Osteoblast (primary cell): ENCODE measurements around the gene MFSD11. TPM values are rescaled to one million over a fixed set of nuclear protein-coding genes. Genes with fewer than 3 reads are reported as not detected.
"Not testable (repeated sequence)": the region's sequence is repeated elsewhere in the genome, so short reads cannot be mapped to it uniquely, and the experiment has no call there.

ENCODE experiments used
- DNase-seq: peaks from one replicate; pipeline ENCODE4 v3.0.0; 2011; ENCODE audit warnings: low spot score, mixed read lengths; ENCODE audit not compliant: insufficient read length; ENCODE audit errors: missing footprints
- H2AFZ ChIP-seq: 2 replicates; pipeline ENCODE4 v1.6.0; 2011; ENCODE audit warnings: mild to moderate bottlenecking, low read length
- H3K27ac ChIP-seq: 2 replicates; pipeline ENCODE4 v1.5.1; 2011; ENCODE audit warnings: mild to moderate bottlenecking, low read depth, low read length, moderate library complexity
- H3K27me3 ChIP-seq: 2 replicates; pipeline ENCODE4 v1.6.0; 2012; ENCODE audit warnings: mild to moderate bottlenecking, control low read depth, inconsistent platforms, low read length, moderate library complexity; ENCODE audit not compliant: insufficient read depth
- H3K36me3 ChIP-seq: 2 replicates; pipeline ENCODE4 v1.5.1; 2011; ENCODE audit warnings: mild to moderate bottlenecking, low read length, control low read depth, moderate library complexity; ENCODE audit not compliant: insufficient read depth
- H3K4me1 ChIP-seq: 2 replicates; pipeline ENCODE4 v1.5.1; 2011; ENCODE audit warnings: mild to moderate bottlenecking, low read length, control low read depth, moderate library complexity; ENCODE audit not compliant: insufficient read depth
- H3K4me2 ChIP-seq: 2 replicates; pipeline ENCODE4 v1.6.0; 2011; ENCODE audit warnings: mild to moderate bottlenecking, low read length; ENCODE audit not compliant: insufficient read depth
- H3K4me3 ChIP-seq: fragments of 200-600 bp; sonication (generic); 3 replicates; pipeline ENCODE4 v1.5.1; 2012; ENCODE audit warnings: mild to moderate bottlenecking, low read length, inconsistent platforms; ENCODE audit not compliant: insufficient read depth
- H3K79me2 ChIP-seq: 2 replicates; pipeline ENCODE4 v1.6.0; 2012; ENCODE audit warnings: mild to moderate bottlenecking, low read length, control low read depth, inconsistent platforms; ENCODE audit not compliant: insufficient read depth
- H3K9me3 ChIP-seq: 2 replicates; pipeline ENCODE4 v1.5.1; 2011; ENCODE audit warnings: low read depth, low read length, control low read depth
- H4K20me1 ChIP-seq: 2 replicates; pipeline ENCODE4 v1.6.0; 2012; ENCODE audit warnings: mild to moderate bottlenecking, low read length, control low read depth; ENCODE audit not compliant: insufficient read depth
- CTCF ChIP-seq: IDR thresholded peaks from 2 replicates; pipeline ENCODE4 v1.5.1; 2011; ENCODE audit warnings: mild to moderate bottlenecking, low read depth, low read length, moderate library complexity; ENCODE audit errors: extremely low read depth
- total RNA-seq: library from RNA; depleted of rRNA; stranded (reverse); fragments of >200 nt; gene quantifications from 2 replicates; pipeline ENCODE4 v1.2.3, GENCODE V29; 2012

MFSD11 gene
- total RNA-seq, 1 donor, result 42.0 TPM

GRCh38 chr17:76812968-76813367 lies 75.0 kb downstream of the MFSD11 start:
- no peaks in the 10 kb centered on the region for H3K79me2 ChIP-seq
- no peak for DNase-seq
- H2AFZ ChIP-seq, result no peak overlapping the region
- H3K36me3 ChIP-seq, result no peaks in the 10 kb centered on the region
- TF ChIP-seq CTCF, result no peak
- H3K9me3 ChIP-seq, result no peaks in the 10 kb centered on the region
- H3K27ac ChIP-seq, result no peak overlapping the region
- no peaks in the 10 kb centered on the region for H3K4me1 ChIP-seq
- H3K4me3 ChIP-seq, result no peak overlapping the region
- no peak overlapping the region for H3K4me2 ChIP-seq
- H3K27me3 ChIP-seq, result peaks cover 8% of the 10 kb centered on the region
- H4K20me1 ChIP-seq, result no peaks in the 10 kb centered on the region

DNA sequence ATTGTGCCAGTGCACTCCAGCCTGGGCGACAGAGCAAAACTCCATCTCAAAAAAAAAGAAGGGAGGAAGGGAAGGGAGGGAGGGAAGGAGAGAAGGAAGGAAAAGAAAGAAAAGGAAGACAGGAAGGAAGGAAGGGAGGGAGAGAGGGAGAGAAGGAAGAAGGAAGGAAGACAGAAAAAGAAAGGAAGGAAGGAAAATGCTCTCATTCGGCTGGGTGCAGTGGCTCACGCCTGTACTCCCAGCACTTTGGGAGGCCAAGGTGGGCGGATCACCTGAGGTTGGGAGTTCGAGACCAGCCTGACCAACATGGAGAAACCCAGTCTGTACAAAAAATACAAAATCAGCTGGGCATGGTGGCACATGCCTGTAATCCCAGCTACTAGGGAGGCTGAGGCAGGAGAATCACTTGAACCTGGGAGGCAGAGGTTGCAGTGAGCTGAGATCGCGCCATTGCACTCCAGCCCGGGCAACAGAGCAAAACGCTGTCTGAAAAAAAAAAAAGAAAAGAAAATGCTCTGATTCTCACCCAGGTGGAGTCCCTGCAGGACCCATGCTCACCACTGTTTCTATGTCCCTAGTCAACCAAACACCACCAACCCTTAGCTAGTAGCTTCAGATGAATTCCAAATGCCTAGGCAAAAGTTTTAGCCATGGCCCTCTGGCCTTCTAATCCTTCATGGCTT lies 78.1 kb downstream of the MFSD11 start:
- not testable (repeated sequence) for H4K20me1 ChIP-seq, H3K4me1 ChIP-seq, H3K79me2 ChIP-seq, H2AFZ ChIP-seq, H3K27ac ChIP-seq, H3K9me3 ChIP-seq, H3K4me2 ChIP-seq, H3K4me3 ChIP-seq, H3K36me3 ChIP-seq, DNase-seq
- H3K27me3 ChIP-seq, result peaks cover 15% of the 10 kb centered on the region

DNA sequence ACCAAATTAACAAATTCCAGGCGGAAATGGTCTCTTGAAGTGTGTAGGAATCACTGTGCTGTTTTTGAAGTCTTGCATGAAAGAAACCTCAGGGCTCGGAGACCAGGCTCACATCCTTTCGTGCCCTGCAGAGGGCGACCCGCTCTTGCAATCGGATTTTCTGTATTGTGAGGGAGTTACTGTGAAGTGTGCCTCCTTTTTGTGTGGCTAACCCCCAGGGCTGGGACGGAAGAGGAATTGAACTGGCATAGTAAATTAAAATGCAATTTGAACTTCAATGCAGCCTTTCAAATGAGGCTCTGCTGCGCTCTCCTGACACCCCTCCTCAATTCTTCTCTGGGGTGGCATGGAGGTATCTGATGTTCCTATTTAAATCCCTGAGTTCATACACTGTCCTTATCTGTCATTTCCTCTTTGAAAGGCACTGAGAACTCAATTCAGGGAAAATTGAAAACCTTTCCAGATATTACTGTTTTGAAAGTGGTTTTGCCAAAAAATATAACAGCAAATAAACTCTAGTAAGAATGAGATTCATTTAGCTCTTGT lies 78.7 kb downstream of the MFSD11 start:
- Histone ChIP-seq H2AFZ (no peak overlapping the region), H3K9me3 (no peaks in the 10 kb centered on the region), H3K4me3 (no peak overlapping the region), H3K4me1 (no peaks in the 10 kb centered on the region), H3K27ac (no peak overlapping the region), H3K36me3 (no peaks in the 10 kb centered on the region), H4K20me1 (no peaks in the 10 kb centered on the region), H3K27me3 (peaks cover 15% of the 10 kb centered on the region), H3K4me2 (no peak overlapping the region), H3K79me2 (no peaks in the 10 kb centered on the region)
- peak; percentile 91 for DNase-seq
- TF ChIP-seq CTCF, result peak; percentile 75

DNA sequence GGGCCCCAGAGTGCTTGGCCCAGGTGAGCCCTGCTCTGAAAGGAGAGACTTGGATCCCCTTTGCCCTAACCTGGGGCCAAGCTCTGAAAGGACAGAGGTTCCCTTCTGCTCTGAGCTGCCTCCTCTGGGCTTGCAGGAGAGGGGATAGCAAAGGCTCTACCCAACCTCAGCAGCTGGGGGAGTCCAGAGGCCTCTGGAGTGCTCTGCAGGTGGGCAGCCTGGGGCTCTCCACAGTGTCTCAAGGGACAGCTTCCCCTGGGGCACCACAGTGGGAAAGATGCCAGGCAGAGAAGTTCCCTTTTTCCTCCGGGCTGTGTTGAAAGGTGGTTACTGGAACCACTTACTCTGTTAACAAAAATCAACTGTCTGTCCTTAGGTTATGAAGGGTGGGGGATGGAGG lies 82.1 kb downstream of the MFSD11 start:
- no peak overlapping the region for H3K4me2 ChIP-seq
- H4K20me1 ChIP-seq, result no peaks in the 10 kb centered on the region
- no peak overlapping the region for H3K4me3 ChIP-seq
- H3K79me2 ChIP-seq, result no peaks in the 10 kb centered on the region
- no peaks in the 10 kb centered on the region for H3K36me3 ChIP-seq
- H3K27ac ChIP-seq, result no peak overlapping the region
- no peaks in the 10 kb centered on the region for H3K9me3 ChIP-seq
- no peak for TF ChIP-seq CTCF
- no peaks in the 10 kb centered on the region for H3K4me1 ChIP-seq
- H3K27me3 ChIP-seq, result peaks cover 8% of the 10 kb centered on the region
- no peak for DNase-seq
- no peak overlapping the region for H2AFZ ChIP-seq
